ENCODE measurements around the gene PNMA6E. TPM values are rescaled to one million over a fixed set of nuclear protein-coding genes. Genes with fewer than 3 reads are reported as not detected.

The PNMA6E gene
- total RNA-seq, 4 donors from 2014 or later = not detected

DNA sequence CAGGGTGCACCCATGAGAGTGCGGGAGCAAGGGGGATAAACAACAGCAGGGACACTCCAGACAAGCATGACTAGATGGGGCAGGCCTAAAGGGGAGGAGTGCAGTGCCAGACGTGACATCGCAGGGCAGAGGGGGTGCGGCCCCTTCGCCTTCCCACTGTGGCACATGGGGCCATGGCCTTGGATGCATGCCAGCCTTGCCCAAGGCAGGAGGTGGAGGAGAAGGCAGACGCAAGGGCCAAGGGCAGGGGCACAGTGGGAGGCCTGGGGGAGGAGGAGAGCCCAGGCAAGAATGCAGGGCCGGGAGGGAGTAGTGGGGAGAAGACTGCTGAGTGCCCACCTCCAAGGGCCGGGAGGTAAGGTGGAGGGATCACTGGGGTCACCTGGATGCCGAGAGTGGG lies 21.6 kb downstream of the PNMA6E start:
- 69% methylated on average over 9 of the region's 9 CpGs; no CpG with 5 or more reads in 1 of the 2 donors for WGBS, 2 donors
- DNase-seq (ENCODE audit: low spot score in 2 of 2) = no peak

DNA sequence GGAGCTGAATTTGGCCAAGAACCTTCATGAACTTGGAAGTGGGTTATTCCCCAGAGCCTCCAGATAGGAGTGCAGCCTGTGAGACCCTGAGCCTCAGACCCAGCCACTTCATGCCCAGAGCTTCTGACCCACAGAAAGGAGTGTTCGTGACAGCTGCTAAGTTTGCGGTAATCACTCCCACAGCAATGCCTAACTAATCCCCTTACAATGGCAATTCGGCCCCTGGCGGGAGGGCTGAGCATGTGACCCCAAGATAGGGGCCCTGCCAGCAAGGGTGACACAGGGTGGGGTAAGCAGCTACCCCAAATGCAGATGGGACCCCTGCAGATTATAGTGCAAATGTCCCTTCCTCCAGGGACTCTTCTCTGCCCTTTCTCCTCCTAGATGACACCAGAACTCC lies 22.5 kb downstream of the PNMA6E start:
- WGBS, 2 donors = 91% methylated on average over 4 of the region's 4 CpGs; no CpG with 5 or more reads in 1 of the 2 donors
- TF ChIP-seq, protein P1, sequence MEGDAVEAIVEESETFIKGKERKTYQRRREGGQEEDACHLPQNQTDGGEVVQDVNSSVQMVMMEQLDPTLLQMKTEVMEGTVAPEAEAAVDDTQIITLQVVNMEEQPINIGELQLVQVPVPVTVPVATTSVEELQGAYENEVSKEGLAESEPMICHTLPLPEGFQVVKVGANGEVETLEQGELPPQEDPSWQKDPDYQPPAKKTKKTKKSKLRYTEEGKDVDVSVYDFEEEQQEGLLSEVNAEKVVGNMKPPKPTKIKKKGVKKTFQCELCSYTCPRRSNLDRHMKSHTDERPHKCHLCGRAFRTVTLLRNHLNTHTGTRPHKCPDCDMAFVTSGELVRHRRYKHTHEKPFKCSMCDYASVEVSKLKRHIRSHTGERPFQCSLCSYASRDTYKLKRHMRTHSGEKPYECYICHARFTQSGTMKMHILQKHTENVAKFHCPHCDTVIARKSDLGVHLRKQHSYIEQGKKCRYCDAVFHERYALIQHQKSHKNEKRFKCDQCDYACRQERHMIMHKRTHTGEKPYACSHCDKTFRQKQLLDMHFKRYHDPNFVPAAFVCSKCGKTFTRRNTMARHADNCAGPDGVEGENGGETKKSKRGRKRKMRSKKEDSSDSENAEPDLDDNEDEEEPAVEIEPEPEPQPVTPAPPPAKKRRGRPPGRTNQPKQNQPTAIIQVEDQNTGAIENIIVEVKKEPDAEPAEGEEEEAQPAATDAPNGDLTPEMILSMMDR (IDR thresholded peaks at IDR 0.05) = no peak
- TF ChIP-seq EP300 (IDR thresholded peaks at IDR 0.05) (no peak), POLR2A (IDR thresholded peaks at IDR 0.05) (no peak)
- no peaks in the 10 kb centered on the region for H3K27me3 ChIP-seq
- DNase-seq (ENCODE audit: low spot score in 2 of 2) = no peak
- no peak overlapping the region for H3K4me3 ChIP-seq
- no peaks in the 10 kb centered on the region for H3K9me3 ChIP-seq
- H3K36me3 ChIP-seq = no peaks in the 10 kb centered on the region
- H3K4me1 ChIP-seq = peaks cover 0 to 8% (median 0%) of the 10 kb centered on the region in 4 donors
- no peak overlapping the region for H3K27ac ChIP-seq

More for the DNA sequence above, 21.6 kb downstream of the PNMA6E start:
- no peaks in the 10 kb centered on the region for H3K36me3 ChIP-seq
- H3K4me3 ChIP-seq = no peak overlapping the region
- H3K4me1 ChIP-seq = peaks cover 0 to 8% (median 0%) of the 10 kb centered on the region in 4 donors
- TF ChIP-seq, protein P1 (IDR thresholded peaks at IDR 0.05) = no peak
- TF ChIP-seq POLR2A (IDR thresholded peaks at IDR 0.05) (no peak), EP300 (IDR thresholded peaks at IDR 0.05) (no peak)
- no peaks in the 10 kb centered on the region for H3K27me3 ChIP-seq
- no peaks in the 10 kb centered on the region for H3K9me3 ChIP-seq
- no peak overlapping the region for H3K27ac ChIP-seq

DNA sequence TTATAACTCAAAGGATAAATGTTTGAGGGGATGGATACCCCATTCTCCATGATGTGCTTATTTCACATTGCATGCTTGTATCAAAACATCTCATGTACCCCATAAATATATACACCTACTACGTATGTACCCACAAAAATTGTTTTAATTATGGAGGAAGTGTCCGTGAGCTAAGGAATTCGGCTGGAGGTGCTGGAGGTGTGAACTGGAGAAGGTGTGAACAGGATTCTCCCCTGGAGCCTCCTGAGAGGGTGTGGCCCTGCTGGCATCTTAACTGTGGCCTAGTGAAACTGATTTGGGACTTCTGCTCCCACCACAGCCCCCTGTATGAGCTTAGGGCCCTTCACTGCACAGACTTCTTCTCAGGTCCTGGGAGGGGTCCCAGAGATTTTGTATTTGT lies 23.4 kb downstream of the PNMA6E start:
- WGBS, 2 donors = 92% methylated on average over 3 of the region's 3 CpGs
- no peak overlapping the region for H3K27ac ChIP-seq
- H3K27me3 ChIP-seq = no peaks in the 10 kb centered on the region
- no peak overlapping the region for H3K4me3 ChIP-seq
- TF ChIP-seq, protein P1 (IDR thresholded peaks at IDR 0.05) = no peak
- TF ChIP-seq POLR2A (IDR thresholded peaks at IDR 0.05) (no peak), EP300 (IDR thresholded peaks at IDR 0.05) (no peak)
- peaks cover 0 to 8% (median 0%) of the 10 kb centered on the region in 4 donors for H3K4me1 ChIP-seq
- H3K9me3 ChIP-seq = no peaks in the 10 kb centered on the region
- no peak for DNase-seq (ENCODE audit: low spot score in 2 of 2)
- H3K36me3 ChIP-seq = no peaks in the 10 kb centered on the region

DNA sequence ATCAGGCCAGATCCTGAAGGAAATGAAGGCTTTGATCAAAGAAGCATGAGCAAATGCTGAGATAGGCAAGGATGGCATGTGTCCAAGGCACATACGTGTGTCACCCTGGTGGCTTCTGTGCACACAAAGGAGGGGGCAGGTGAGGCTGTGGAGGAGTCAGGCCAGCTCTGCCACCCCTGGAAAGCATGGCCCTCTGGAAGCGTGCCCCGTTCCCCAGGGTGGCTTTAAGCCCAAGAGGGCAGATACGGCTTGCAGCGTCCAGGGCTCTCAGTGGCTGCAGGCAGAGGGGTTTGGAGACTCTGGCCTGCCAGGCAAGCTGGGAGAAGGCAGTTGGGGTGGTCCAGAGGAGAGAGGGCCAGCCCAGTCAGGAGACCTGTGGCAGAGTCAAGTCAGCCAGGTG lies 25.6 kb downstream of the PNMA6E start:
- H3K4me1 ChIP-seq = no peaks in the 10 kb centered on the region
- H3K9me3 ChIP-seq = no peaks in the 10 kb centered on the region
- no peak overlapping the region for H3K4me3 ChIP-seq
- no peaks in the 10 kb centered on the region for H3K27me3 ChIP-seq
- H3K27ac ChIP-seq = no peak overlapping the region
- no peaks in the 10 kb centered on the region for H3K36me3 ChIP-seq
- DNase-seq (ENCODE audit: low spot score in 2 of 2) = no peak
- 88 to 96% methylated on average over 5 of the region's 5 CpGs for WGBS, 2 donors
- TF ChIP-seq EP300 (IDR thresholded peaks at IDR 0.05) = no peak
- TF ChIP-seq, protein P1 (IDR thresholded peaks at IDR 0.05) = no peak
- no peak for TF ChIP-seq POLR2A (IDR thresholded peaks at IDR 0.05)

DNA sequence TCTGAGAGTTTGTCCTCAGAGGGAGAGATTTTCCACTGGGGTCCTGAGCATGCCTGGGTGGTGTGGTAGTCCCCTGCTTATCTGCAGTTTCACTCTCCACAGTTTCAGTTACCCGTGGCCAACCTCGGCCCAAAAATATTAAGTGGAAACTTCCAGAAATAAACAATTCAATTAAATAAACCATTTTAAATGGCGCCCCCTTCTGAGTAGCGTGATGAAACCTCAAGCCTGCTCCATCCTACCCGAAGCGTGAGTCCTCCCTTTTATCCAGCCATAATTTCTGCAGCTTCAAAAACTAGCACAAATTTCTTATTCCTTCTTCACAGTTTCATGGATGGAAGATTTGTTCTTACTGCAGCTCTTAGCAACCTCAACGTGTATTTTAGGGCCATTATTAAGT lies 26.7 kb downstream of the PNMA6E start:
- Histone ChIP-seq H3K36me3 (no peaks in the 10 kb centered on the region), H3K27me3 (no peaks in the 10 kb centered on the region), H3K4me1 (no peaks in the 10 kb centered on the region), H3K27ac (no peak overlapping the region), H3K9me3 (no peaks in the 10 kb centered on the region), H3K4me3 (no peak overlapping the region)
- 64 to 76% methylated on average over 7 of the region's 7 CpGs for WGBS, 2 donors
- TF ChIP-seq EP300 (IDR thresholded peaks at IDR 0.05) (no peak), POLR2A (IDR thresholded peaks at IDR 0.05) (no peak)
- TF ChIP-seq, protein P1 (IDR thresholded peaks at IDR 0.05) = no peak
- DNase-seq (ENCODE audit: low spot score in 2 of 2) = no peak
